GM18499 (cell line): ENCODE data around the gene OR10H3.
"Not testable (repeated sequence)": the region's sequence is repeated elsewhere in the genome, so short reads cannot be mapped to it uniquely, and the experiment has no call there.

Experiments used
- ATAC-seq: cut with Tn5 transposase; IDR thresholded peaks from one replicate; pipeline ENCODE4 v1.9.1; 2021; ENCODE audit warnings: moderate number of reproducible peaks; ENCODE audit not compliant: insufficient read depth, unreplicated experiment

OR10H3 gene, protein sequence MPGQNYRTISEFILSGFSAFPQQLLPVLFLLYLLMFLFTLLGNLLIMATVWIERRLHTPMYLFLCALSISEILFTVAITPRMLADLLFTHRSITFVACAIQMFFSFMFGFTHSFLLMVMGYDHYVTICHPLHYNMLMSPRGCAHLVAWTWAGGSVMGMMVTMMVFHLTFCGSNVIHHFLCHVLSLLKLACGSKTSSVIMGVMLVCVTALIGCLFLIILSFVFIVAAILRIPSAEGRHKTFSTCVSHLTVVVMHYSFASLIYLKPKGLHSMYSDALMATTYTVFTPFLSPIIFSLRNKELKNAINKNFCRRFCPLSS

DNA sequence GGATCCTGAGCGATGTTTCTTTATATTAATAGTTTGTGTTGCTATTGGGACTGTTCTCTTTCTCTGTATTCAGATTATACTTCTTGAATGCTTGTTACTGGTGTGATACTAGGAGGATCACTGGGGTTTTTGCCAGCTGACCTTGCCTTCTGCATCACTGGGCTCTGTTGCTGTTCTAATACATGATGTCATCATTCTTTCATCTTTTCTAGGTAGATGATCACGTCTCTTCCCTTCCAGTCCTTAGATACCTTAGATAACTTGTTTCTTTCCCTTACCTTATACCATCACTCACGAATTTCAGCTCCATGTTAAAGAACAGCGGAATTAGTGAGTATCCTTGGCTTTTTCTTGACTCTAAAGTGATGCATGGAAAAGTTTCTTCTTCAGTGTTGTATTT lies at the start of gene OR10H3:
Gene OR10H3 (plus strand): TSS at position 264 of the 400 bp plus-strand sequence. CDS start 3,408 bp downstream, outside the sequence.
- no peak for ATAC-seq

DNA sequence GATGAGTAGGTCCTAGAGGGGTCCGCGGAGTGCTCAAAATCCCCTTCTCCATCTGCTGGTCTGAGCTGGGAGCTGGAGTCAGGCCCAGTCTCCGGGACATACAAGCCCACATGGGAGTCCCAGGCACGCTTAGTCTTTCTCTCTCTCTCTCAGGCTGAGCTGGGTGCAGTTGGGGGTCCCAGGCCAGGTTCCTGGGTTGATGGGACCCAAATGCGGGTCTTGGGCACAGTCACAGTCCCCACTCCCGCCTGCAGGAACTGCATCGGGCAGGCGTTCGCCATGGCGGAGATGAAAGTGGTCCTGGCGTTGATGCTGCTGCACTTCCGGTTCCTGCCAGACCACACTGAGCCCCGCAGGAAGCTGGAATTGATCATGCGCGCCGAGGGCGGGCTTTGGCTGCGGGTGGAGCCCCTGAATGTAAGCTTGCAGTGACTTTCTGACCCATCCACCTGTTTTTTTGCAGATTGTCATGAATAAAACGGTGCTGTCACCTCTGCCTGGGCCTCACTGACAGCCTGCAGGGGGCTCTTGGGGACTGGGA lies 41.1 kb upstream of the OR10H3 start:
- no peak for ATAC-seq

DNA sequence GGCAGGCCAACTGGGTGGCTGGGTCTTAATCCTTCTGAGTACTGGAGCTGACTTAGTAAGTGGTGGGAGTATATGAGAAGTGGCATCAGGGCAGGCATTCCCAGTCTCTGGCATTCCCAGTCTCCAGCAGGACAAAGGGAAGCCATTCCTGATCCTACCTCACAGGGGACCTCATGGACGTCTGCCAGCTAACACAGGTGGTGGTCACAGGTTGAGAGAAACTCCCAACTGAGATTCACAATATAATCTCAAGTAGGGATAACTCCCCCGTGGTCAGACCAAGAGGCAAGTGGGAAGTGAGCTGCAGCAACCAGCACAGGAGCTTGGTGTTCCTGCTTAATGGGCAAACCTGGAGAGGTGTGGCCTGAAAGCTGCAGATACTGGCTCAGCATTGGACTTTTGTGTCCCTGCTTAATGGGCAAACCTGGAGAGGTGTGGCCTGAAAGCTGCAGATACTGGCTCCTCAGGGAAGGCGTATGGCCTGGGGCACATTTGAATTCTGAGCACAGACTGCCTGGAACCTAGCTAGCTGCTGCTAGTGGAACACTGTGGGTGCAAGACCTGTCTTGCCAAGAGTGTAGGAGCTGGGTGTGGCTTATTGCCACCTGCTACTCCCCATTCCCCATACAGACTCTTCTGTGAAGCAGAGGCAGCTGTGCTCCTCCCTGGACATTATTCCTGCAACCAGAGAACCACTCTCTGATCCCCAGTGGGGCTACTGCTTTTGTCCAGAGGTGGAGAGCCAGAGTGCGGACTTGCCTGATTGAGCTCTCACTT lies 35.8 kb upstream of the OR10H3 start:
- no peak for ATAC-seq

DNA sequence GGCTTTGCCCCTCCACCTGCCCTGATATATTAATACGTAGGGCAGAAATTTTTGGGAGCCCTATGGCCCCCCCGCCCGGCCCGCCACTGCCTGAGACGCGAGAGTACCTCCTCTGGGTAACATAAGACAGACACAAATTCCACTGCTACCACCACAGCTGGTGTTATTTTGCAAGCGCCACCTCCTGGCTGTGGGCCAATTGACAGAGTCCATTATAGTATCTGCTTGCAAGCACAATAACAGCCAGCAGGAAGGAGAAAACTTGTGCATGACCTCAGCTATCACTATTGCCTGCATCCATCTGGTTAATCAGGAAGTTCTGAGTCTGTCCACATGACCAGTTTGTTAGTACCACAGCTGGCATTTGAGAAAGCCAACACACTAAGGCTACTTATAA lies 35.3 kb upstream of the OR10H3 start:
- ATAC-seq = no peak

DNA sequence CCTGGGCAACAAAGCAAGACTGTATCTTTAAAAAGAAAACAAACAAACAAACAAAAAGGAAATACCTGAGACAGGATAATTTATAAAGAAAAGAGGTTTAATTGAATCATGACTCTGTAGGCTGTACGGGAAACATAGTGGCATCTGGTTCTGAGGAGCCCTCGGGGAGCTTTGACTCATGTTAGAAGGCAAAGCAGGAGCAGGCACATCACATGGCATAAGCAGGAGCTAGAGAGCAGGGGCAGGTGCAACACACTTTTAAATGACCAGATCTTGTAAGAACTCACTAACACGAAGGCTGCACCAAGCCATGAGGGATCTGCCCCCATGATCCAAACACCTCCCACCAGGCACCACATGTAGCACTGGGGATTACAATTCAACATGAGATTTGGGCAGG lies 23.1 kb upstream of the OR10H3 start:
- ATAC-seq = no peak

DNA sequence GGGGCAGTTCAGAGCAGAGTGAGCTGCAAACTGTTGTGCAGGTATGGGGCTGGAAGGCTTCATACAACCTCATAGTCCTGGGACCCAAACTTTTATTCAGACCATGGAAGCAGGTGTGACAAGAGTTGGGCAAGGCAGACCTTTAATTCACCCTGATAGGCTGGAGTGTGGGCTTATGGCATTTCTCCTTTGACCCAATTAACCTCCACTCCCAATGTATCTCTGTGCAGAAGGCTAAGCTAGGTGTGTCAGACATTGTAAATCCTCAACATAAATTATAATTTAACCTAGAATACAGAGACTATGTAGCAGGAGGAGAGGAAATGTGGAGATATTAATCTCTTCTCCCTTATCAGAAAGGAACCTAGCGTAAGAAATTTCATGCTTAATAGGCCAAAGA lies 22.1 kb upstream of the OR10H3 start:
- no peak for ATAC-seq

DNA sequence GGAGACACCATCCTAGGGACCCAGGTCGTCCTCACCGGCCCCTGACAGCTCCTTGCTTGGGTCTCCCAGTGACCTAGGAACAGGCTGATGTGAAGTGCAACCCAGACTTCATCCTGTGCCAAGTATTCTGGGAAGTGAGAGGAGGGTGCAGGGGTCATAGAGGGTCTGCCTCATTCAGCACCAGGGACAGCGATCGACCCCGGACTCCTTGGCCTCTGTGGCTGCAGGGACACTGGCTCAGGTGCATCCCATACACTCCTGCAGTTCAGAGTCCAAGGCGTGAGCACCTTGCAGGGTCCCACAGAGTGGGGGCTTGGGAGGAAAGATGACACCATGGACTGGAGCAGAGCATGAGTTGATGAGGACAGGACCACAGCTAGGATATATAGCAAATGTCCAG lies 20.0 kb upstream of the OR10H3 start:
- ATAC-seq = no peak

DNA sequence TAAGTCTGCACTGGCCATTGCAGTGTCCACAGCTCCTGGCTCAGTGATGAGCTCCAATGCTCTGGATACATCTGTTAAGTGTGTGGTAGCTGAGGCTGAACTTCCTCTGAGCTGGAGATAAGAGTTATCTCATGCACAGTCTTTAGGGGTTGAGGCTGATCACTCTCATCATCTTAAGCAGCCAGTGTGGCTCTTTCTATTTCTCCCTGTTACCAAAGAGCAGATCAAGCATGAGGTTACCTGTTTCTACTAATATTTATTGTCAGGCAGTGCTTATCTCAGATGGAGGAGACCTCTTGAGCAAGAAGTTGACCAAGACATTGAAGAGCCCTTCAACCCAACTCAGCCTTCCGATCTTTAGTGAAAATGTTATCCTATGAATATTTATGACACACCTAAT lies 16.5 kb upstream of the OR10H3 start:
- ATAC-seq = no peak

DNA sequence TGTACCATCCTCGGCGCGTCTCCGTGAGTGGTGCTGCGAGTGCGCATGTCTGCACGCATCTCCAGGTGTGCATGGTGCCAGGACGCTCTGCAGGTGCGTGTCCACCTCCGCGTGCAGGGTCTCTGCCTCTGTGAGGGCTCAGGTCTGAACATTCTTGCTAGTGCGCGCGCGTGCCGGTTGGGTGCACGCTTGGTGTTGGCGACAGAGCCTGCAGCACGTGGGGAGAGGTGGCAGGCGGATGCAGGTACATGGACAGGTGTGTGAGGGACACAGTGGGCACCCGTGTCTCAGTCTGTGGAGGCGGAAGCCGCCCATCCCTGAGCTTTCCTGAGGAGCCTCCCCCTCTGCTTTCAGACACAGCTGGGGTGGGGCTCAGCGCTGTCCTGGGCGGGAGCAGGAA lies 14.8 kb upstream of the OR10H3 start:
- ATAC-seq = no peak

DNA sequence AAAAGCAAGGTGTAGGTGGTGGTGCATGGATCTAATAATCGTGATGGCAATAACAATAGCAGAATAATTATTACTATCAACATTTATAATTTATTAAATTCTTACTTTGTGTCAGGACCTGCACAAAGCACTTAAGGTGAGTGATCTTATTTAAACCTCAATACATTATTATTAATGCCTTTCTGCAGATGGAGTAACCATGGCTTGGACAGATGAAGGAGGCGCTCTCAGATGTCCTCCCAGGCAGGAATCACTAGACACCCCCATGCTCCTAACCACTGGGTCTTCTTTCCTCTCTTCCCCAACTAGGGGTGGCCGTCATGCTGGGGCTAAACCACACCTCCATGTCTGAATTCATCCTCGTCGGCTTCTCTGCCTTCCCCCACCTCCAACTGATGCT lies 10.1 kb upstream of the OR10H3 start, which contains the start of gene OR10H2:
Gene OR10H2 (plus strand): TSS at position 301 of the 400 bp plus-strand sequence. CDS start 20 bp downstream, at position 321.
- ATAC-seq = no peak

DNA sequence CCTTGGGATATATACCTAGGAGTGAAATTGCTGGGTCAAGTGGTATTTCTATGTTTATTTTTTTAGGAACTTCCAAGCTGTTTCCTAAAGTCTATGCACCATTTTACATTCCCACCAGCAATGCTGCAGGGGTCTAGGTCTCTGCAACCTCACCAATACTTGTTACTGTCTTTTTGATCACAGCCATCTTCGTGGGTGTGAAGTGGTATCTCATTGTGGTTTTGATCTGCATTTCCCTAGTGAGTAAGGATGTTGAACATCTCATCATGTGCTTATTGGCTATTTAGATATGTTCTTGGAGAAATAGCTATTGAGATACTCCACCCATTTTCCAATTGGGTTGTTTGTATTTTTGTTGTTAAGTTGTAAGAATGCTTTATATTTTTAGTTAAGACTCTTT lies 7.2 kb upstream of the OR10H3 start:
- no peak for ATAC-seq

DNA sequence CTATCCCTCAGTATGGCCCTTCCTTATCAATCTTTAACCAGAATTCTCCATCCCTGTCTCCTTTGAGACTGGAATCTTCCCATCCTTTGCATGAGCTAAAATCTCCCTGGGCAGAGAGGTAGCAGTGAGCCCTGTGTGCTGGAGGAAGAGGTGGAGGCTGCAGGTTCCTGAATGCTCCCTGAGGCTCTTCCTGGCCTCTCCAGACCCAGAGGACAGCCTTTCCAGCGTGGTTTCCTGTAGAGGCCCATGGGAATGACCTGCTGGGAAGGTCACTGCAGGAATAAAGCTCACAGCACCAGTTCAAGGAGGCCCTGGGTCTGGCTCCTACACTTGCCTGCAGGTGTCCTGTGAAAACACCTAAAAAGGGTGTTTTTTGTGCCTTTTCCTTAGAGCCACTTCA lies 5.4 kb upstream of the OR10H3 start:
- no peak for ATAC-seq

DNA sequence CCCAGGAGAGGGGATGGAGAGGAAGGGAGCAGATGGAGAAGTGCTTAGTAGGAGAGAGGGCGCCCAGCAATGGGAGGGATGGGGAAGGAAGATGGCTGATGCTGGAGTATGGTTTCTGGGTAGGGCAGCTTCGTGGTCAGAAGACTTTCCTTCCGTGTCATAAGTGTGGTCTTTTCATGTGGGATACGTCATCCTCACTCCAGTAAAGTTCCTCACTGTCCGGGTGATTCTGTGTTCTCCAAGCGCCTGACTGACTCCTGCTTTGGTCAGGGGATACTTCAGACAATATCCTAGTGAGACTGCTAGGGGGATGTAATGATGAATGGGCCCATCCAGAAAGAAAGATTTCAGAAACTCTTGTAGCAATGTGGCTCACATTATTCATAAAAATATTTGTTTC lies 3.9 kb upstream of the OR10H3 start:
- no peak for ATAC-seq

DNA sequence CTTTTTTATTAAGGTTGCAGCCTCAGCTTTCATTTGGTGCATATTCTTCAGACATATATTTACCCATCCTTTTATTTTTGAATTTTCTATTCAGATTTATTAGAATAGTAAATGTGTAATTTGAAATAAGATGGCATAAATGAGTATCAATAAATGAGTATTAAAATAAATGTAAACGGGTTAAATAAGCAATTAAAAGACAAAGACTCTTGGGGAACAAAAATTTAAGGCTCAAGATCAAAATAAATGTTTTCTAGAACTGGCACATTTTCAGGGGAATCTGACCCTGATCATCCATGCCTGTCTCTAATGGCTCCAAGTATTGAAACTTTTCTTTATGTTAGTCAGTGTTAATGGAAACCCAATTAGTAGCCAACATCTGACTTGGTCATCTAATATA lies 3.0 kb downstream of the OR10H3 start:
- ATAC-seq = no peak

DNA sequence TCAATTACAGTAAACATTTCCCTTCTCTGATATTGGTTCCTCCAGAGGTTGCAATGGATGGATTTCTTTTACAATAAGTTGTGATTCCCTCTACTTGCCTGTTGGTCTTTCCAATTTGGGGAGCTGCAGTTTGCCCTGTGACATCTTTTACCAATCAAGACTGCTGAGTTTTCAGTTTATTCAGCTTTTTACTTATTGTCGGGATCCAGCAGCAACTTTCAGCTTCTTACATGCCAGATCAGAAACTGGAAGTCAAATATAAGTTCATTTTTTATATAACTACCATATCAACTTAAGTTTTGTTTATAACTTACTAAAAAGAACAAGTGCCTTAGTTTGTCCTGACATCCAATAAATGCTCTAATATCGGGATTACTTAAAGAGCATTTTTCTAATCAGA lies 10.5 kb downstream of the OR10H3 start:
- ATAC-seq = no peak

DNA sequence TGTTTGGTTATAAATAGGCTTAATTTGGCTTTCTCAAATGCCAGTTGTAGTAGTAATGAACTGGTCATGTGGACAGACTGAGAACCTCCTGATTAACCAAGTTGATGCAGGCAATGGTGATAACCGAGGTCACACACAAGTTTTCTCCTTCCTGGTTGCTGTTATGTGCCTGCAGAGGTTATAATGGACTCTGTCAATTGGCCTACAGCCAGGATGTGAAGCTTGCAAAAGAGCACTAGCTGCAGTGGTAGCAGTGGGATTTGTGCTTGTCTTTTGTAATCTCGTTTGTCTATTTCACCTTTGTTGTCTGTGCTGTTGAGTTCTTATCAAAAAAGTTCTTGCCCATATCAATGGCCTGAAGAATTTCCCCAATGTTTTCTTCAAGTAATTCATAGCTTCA lies 20.6 kb downstream of the OR10H3 start:
- ATAC-seq = no peak

DNA sequence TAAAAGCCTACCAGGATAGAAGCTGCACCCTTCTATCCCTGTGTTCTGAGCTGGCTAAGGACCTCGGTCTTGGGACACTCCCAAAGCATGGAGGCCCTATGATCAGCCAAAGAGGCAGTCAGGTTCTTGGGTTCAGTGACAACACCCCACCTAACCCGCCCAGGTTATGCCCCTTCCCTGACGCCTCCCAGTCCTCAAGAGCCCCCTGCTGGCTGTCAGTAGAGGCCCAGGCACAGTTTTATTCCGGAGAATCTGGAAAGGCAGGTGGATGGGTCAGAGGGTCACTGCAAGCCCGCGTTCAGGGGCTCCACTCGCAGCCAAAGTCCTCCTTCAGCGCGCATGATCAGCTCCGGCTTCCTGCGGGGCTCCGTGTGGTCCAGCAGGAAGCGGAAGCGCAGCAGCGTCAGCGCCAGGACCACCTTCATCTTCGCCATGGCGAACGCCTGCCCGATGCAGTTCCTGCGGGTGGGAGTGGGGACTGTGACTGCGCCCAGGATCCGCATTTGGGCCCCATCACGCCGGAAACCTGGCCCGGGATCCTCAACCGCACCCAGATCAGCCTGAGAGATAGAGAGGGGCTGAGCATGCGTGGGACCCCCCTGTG lies 22.3 kb downstream of the OR10H3 start:
- no peak for ATAC-seq

DNA sequence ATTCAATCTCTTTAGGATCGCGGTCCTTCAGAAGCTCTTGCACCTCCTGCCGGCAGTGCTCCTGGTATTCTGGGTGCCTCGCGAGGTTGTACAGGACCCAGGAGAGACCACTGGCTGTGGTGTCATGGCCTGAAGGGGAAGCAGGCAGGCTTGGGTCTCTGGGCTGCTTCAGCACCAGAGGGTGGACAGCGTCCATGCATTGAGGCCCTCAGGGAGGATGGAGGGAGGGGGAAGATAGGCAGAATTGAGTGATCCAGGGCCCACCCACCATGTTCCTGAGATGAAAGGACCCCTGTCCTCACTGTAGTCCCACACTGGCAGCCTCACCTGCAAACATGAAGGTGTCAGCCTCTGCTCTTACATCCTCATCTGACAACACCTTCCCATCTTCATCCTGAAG lies 31.8 kb downstream of the OR10H3 start:
- ATAC-seq = no peak

DNA sequence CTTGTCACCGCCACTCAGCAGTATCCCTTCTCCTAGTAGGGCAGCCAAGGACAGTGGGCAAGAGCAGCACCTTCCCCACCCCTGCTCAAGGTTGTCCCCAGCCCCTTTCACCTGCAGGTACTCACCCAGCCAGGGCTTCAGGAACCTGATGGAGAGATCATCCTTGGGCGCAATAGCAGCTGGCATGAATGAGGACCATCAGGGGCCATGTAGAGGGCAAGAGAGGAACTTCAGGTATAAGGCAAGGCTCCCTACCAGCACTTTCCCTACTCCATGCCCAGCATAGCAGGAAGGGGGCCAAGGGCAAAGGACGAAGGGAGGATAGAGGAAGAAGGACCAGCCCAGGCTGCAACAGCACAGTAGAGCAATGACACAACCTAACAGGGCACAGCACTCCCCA lies 36.4 kb downstream of the OR10H3 start:
- not testable (repeated sequence) for ATAC-seq

DNA sequence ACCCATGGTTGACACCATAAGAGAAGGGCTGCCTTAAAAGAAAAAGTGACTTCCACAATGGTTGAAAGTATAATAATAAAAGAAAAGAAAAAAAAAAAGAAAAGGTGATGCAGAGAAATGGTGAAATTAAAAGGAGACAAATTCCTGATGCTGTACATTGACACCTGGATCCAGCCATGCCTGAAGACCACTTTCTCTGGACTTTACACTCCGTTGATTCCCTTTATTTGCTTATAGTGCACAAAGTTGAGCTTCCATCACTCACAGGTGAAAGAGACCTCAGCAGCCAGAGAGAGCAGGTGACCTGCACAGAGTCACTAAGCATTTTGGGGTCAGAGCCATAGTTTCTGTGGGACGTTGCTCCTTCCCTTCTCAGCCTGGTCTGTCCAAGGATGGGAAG lies 37.5 kb downstream of the OR10H3 start:
- ATAC-seq = no peak

DNA sequence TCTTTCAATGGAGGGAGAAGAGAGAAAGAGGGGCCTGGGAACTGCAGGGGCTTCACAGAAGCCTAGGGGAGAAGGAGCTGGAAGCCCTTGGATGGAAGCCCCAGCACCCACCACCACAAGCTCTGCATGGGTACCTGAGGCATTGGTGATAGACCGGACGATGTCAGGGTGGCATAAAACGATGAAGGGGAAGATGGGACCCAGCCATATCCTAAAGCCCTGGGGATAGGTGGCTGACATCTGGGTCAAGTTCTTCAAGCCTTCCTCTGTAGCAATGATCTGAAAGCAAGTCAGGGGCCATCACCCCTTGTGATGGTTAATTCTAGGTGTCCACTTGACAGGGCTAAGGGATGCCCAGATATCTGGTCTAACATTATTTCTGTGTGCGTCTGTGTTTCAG lies 38.5 kb downstream of the OR10H3 start:
- ATAC-seq = no peak
